Upper lobe of left lung (tissue), 6 donors: Measurements from ENCODE around the gene CCN6. TPM values are rescaled to one million over a fixed set of nuclear protein-coding genes. Genes with fewer than 3 reads are reported as not detected.

Experiments used
- ATAC-seq, 2 donors: fragments of 200-7000 bp; cut with Tn5 transposase; one replicate each; pipeline ENCODE4 v1.9.1; 2022; ENCODE audit warnings: mild to moderate bottlenecking in 2 of 2, moderate library complexity in 2 of 2; ENCODE audit not compliant: low FRiP score in 2 of 2
- DNase-seq, 2 donors: peaks; one replicate each; pipeline ENCODE4 v3.0.0-alpha.2; 2019 to 2020
- H3K27ac ChIP-seq, 4 donors: fragments of 200-600 bp; sonication (generic); one replicate each; pipeline ENCODE4 v1.5.1; 2016 to 2019
- H3K27me3 ChIP-seq, 4 donors: fragments of 200-600 bp; sonication (generic); one replicate each; pipeline ENCODE4 v1.5.1; 2017 to 2019
- H3K36me3 ChIP-seq, 4 donors: fragments of 200-600 bp; sonication (generic); one replicate each; pipeline ENCODE4 v1.5.1; 2016 to 2019
- H3K4me1 ChIP-seq, 4 donors: fragments of 200-600 bp; sonication (generic); one replicate each; pipeline ENCODE4 v1.5.1; 2018 to 2019
- H3K4me3 ChIP-seq, 4 donors: fragments of 200-600 bp; sonication (generic); one replicate each; pipeline ENCODE4 v1.5.1; 2017 to 2019; ENCODE audit warnings: mild to moderate bottlenecking in 2 of 4, moderate library complexity in 1 of 4
- H3K9me3 ChIP-seq, 4 donors: fragments of 200-600 bp; sonication (generic); one replicate each; pipeline ENCODE4 v1.5.1; 2018 to 2019
- EP300 ChIP-seq, 4 donors: sonication (generic); formaldehyde crosslinking; IDR thresholded peaks; one replicate each; pipeline ENCODE4 v1.5.1; 2017; ENCODE audit warnings: antibody characterized with exemption in 4 of 4, control low read depth in 2 of 4
- POLR2A ChIP-seq, 4 donors: fragments of 450-650 bp; IDR thresholded peaks; one replicate each; pipeline ENCODE4 v1.5.1; 2016 to 2017; ENCODE audit warnings: antibody characterized with exemption in 4 of 4, mild to moderate bottlenecking in 2 of 4
- POLR2AphosphoS5 ChIP-seq, 2 donors: sonication (generic); formaldehyde crosslinking; IDR thresholded peaks; one replicate each; pipeline ENCODE4 v1.5.1; 2017; ENCODE audit warnings: antibody characterized with exemption in 2 of 2
- WGBS, 2 donors: methylation state at CpG; one replicate each; pipeline ENCODE4 v1.1.5; 2017 to 2018; 5-methylcytosine and 5-hydroxymethylcytosine counted together
- total RNA-seq, 6 donors: library from RNA; depleted of rRNA in 4 of 6; stranded (reverse); fragments of >200 nt in 4 of 6; gene quantifications; one replicate each; pipeline versions ENCODE4 v1.1.0 to v1.2.1, GENCODE V29; 2016 to 2021
- TF ChIP-seq, protein P1 (sequence below), 6 experiments: fragments of 450-650 bp in 4 of 6; fragments of 200-600 bp in 2 of 6; sonication (generic) in 2 of 6; IDR thresholded peaks; one replicate each; pipeline ENCODE4 v1.5.1; 2016 to 2019; ENCODE audit warnings: antibody characterized with exemption in 6 of 6
- donor health status: DM: no; HTN: no; CAD: no; lungs with moderate emphysema.
- donor health status: DM: no; HTN: yes; CAD: no; lungs with severe emphysema.

CCN6 gene
- total RNA-seq, 6 donors from 2014 or later = not detected

- peak in 1 of 2 donors; percentile 48 for DNase-seq
- TF ChIP-seq POLR2AphosphoS5 (IDR thresholded peaks at IDR 0.05) (peak in 1 of 2 donors; percentile 31), POLR2A (IDR thresholded peaks at IDR 0.05) (no peak)
These were observed 16.1 kb upstream of the CCN6 start for GRCh38 chr6:112037783-112038216.

GRCh38 chr6:112038268-112038667 is 15.6 kb upstream of the CCN6 start:
- ATAC-seq (no peak), DNase-seq (no peak)
- no peaks in the 10 kb centered on the region for H3K36me3 ChIP-seq
- 75 to 90% methylated on average over 4 to 5 of the region's 5 CpGs for WGBS, 2 donors
- no peaks in the 10 kb centered on the region for H3K9me3 ChIP-seq
- H3K4me1 ChIP-seq = peaks cover 0 to 24% (median 9%) of the 10 kb centered on the region in 4 donors
- peak overlapping the region in 2 of 4 donors; percentile 22 to 28 for H3K27ac ChIP-seq
- H3K4me3 ChIP-seq = no peak overlapping the region
- H3K27me3 ChIP-seq = no peaks in the 10 kb centered on the region
- TF ChIP-seq, protein P1, sequence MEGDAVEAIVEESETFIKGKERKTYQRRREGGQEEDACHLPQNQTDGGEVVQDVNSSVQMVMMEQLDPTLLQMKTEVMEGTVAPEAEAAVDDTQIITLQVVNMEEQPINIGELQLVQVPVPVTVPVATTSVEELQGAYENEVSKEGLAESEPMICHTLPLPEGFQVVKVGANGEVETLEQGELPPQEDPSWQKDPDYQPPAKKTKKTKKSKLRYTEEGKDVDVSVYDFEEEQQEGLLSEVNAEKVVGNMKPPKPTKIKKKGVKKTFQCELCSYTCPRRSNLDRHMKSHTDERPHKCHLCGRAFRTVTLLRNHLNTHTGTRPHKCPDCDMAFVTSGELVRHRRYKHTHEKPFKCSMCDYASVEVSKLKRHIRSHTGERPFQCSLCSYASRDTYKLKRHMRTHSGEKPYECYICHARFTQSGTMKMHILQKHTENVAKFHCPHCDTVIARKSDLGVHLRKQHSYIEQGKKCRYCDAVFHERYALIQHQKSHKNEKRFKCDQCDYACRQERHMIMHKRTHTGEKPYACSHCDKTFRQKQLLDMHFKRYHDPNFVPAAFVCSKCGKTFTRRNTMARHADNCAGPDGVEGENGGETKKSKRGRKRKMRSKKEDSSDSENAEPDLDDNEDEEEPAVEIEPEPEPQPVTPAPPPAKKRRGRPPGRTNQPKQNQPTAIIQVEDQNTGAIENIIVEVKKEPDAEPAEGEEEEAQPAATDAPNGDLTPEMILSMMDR (IDR thresholded peaks at IDR 0.05) = no peak
- no peak for TF ChIP-seq POLR2A (IDR thresholded peaks at IDR 0.05)
- TF ChIP-seq POLR2AphosphoS5 (IDR thresholded peaks at IDR 0.05) = no peak
- no peak for TF ChIP-seq EP300 (IDR thresholded peaks at IDR 0.05)

More at GRCh38 chr6:112037783-112038216, 16.1 kb upstream of the CCN6 start:
- no peaks in the 10 kb centered on the region for H3K27me3 ChIP-seq
- 38 to 55% methylated on average over 1 to 8 of the region's 8 CpGs for WGBS, 2 donors
- no peak overlapping the region for H3K4me3 ChIP-seq
- peaks cover 0 to 23% (median 9%) of the 10 kb centered on the region in 4 donors for H3K4me1 ChIP-seq
- H3K36me3 ChIP-seq = no peaks in the 10 kb centered on the region
- ATAC-seq = peak; percentile 58 to 89
- peak overlapping the region in 1 of 4 donors; percentile 28 for H3K27ac ChIP-seq
- no peaks in the 10 kb centered on the region for H3K9me3 ChIP-seq

DNA sequence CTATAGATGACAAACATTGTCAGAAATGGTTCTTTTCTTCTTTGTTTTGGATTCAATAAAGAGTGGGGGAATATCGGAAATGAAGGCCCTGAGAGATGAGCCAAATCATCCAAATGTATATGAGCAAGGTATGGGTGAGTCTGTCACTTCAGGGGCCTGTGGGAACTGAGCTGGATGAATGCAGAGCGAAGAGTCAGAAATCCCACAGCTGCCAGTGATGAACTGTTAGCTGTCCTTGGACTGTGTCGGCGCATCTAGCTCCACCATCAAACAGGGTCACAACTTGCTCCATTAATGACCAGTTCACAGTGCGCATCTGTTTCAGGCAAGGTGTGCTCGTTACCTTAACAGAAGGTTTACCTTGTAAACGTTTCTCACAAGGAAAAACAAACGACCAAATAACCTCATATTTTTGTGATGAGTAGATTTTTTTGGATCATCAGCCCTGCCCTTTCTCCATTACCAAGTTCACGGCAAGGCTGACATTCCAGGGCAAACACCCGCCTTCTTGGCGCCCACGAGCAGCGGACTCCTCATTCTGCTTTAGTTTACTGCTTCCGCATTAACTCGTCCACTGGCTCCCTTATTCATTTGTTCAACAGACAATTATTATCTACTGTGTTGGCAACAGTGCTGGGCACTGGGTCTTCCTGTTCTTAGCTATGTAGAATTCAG is 15.0 kb upstream of the CCN6 start:
- 89 to 90% methylated on average over 15 of the region's 15 CpGs for WGBS, 2 donors
- no peak overlapping the region for H3K27ac ChIP-seq
- TF ChIP-seq, protein P1 (IDR thresholded peaks at IDR 0.05) = no peak
- TF ChIP-seq EP300 (IDR thresholded peaks at IDR 0.05) (no peak), POLR2A (IDR thresholded peaks at IDR 0.05) (no peak), POLR2AphosphoS5 (IDR thresholded peaks at IDR 0.05) (no peak)

GRCh38 chr6:112039431-112039770 is 14.5 kb upstream of the CCN6 start:
- no peak for TF ChIP-seq EP300 (IDR thresholded peaks at IDR 0.05)
- TF ChIP-seq POLR2AphosphoS5 (IDR thresholded peaks at IDR 0.05) = no peak
- no peak for TF ChIP-seq POLR2A (IDR thresholded peaks at IDR 0.05)
- TF ChIP-seq, protein P1 (IDR thresholded peaks at IDR 0.05) = no peak
- DNase-seq (no peak), ATAC-seq (no peak)
- H3K27ac ChIP-seq = no peak overlapping the region
- peaks cover 0 to 20% (median 9%) of the 10 kb centered on the region in 4 donors for H3K4me1 ChIP-seq
- 61 to 69% methylated on average over 2 of the region's 2 CpGs for whole genome bisulfite sequencing, 2 donors
- H3K4me3 ChIP-seq = no peak overlapping the region
- H3K36me3 ChIP-seq = no peaks in the 10 kb centered on the region
- H3K27me3 ChIP-seq = no peaks in the 10 kb centered on the region
- H3K9me3 ChIP-seq = no peaks in the 10 kb centered on the region

More for the DNA sequence above, 15.0 kb upstream of the CCN6 start:
- no peak overlapping the region for H3K4me3 ChIP-seq
- H3K36me3 ChIP-seq = no peaks in the 10 kb centered on the region
- no peaks in the 10 kb centered on the region for H3K9me3 ChIP-seq
- ATAC-seq = no peak
- no peaks in the 10 kb centered on the region for H3K27me3 ChIP-seq
- H3K4me1 ChIP-seq = peaks cover 0 to 23% (median 9%) of the 10 kb centered on the region in 4 donors
- DNase-seq = no peak

- no peaks in the 10 kb centered on the region for H3K36me3 ChIP-seq
- no peak overlapping the region for H3K27ac ChIP-seq
- H3K4me1 ChIP-seq = peaks cover 0 to 14% (median 5%) of the 10 kb centered on the region in 4 donors
- H3K4me3 ChIP-seq = no peak overlapping the region
- DNase-seq (no peak), ATAC-seq (no peak)
- no peaks in the 10 kb centered on the region for H3K27me3 ChIP-seq
- 41 to 64% methylated on average over 1 of the region's 1 CpG for WGBS, 2 donors
- no peaks in the 10 kb centered on the region for H3K9me3 ChIP-seq
- TF ChIP-seq POLR2AphosphoS5 (IDR thresholded peaks at IDR 0.05) (no peak), POLR2A (IDR thresholded peaks at IDR 0.05) (no peak)
These were observed 12.9 kb upstream of the CCN6 start for GRCh38 chr6:112040956-112041355.

DNA sequence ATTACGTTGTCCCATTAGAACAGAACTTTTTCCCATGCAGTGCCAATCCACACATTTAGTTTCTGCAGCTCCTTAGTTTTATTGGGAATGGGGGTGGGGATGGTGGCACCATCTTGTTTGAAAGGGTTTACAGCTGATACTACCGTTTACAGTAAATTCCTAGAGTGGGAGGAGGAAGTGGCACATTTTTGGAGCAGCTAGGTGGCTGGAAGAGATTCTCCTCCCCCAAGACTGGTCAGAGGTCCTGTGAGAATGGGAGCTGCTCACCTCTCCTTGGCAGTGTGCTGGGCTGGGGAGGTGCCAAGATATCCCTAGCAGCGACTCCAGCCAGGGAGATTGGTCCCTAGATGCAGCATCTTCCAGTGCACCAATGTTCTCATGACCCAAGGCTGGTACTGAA is 12.4 kb upstream of the CCN6 start:
- DNase-seq (no peak), ATAC-seq (no peak)
- Histone ChIP-seq H3K4me1 (peaks cover 0 to 14% (median 5%) of the 10 kb centered on the region in 4 donors), H3K27ac (peak overlapping the region in 1 of 4 donors; percentile 5), H3K4me3 (no peak overlapping the region), H3K9me3 (no peaks in the 10 kb centered on the region), H3K27me3 (no peaks in the 10 kb centered on the region), H3K36me3 (no peaks in the 10 kb centered on the region)
- no peak for TF ChIP-seq EP300 (IDR thresholded peaks at IDR 0.05)
- no peak for TF ChIP-seq POLR2A (IDR thresholded peaks at IDR 0.05)
- no peak for TF ChIP-seq POLR2AphosphoS5 (IDR thresholded peaks at IDR 0.05)
- TF ChIP-seq, protein P1 (IDR thresholded peaks at IDR 0.05) = no peak
- WGBS, 2 donors = 71 to 80% methylated on average over 3 of the region's 3 CpGs
